ENCODE data around the gene LRRC4C. TPM values are rescaled to one million over a fixed set of nuclear protein-coding genes. Genes with fewer than 3 reads are reported as not detected.

Gene LRRC4C
- total RNA-seq, 2 donors from 2014 or later = 0.42 TPM; not detected in 1

DNA sequence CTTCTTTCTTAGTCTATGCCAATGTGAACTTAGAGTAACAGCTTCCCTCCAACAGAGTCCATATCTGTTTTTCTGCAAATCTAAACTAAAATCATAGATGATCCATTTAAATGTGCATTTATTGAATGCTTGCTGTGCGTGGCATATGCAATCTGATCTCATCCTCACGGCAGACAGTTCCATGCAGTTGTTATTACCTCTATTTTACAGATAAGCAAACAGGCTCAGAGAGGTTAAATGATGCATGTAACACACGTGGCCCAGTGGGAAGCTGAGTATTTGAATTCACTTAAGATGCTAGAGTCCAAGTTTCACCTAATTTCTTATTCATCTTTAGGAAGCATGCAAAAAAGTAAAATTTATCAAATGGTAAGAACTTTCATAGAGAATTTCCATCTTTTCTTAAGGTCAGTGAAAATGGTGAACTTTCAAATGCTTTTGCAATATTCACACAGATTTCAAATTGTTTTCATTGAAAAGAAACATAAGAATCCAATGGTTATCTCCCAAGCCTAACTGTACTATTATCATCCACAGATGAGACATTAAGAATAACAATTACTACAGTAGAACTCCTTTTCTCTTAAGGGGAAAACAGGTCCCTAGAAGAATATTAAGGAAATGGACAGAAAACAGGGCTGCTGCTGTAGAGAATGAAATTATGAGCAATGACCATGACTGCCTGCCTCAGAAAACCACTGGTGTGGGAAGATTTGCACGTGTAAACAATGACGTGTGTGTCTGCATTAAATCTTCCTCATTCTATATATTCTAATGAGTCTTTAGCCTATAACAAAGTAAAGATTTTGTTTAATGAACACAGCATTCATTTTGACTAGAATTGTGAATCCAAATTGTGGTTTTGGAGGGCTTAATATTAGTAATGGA is 1171.3 kb downstream of the LRRC4C start:
- no peaks in the 10 kb centered on the region for H3K4me1 ChIP-seq
- intact Hi-C loops (cut with DNase I) = no loop called here
- H3K4me3 ChIP-seq = no peak overlapping the region
- DNase-seq = no peak
- no peaks in the 10 kb centered on the region for H3K36me3 ChIP-seq
- no peaks in the 10 kb centered on the region for H3K27me3 ChIP-seq
- H3K9me3 ChIP-seq = no peaks in the 10 kb centered on the region
- TF ChIP-seq, protein P1, sequence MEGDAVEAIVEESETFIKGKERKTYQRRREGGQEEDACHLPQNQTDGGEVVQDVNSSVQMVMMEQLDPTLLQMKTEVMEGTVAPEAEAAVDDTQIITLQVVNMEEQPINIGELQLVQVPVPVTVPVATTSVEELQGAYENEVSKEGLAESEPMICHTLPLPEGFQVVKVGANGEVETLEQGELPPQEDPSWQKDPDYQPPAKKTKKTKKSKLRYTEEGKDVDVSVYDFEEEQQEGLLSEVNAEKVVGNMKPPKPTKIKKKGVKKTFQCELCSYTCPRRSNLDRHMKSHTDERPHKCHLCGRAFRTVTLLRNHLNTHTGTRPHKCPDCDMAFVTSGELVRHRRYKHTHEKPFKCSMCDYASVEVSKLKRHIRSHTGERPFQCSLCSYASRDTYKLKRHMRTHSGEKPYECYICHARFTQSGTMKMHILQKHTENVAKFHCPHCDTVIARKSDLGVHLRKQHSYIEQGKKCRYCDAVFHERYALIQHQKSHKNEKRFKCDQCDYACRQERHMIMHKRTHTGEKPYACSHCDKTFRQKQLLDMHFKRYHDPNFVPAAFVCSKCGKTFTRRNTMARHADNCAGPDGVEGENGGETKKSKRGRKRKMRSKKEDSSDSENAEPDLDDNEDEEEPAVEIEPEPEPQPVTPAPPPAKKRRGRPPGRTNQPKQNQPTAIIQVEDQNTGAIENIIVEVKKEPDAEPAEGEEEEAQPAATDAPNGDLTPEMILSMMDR (IDR thresholded peaks at IDR 0.05) = no peak
- H3K9ac ChIP-seq (ENCODE audit: low read depth in 2 of 2, low read length in 2 of 2) = no peak overlapping the region
- H3K27ac ChIP-seq = no peak overlapping the region

DNA sequence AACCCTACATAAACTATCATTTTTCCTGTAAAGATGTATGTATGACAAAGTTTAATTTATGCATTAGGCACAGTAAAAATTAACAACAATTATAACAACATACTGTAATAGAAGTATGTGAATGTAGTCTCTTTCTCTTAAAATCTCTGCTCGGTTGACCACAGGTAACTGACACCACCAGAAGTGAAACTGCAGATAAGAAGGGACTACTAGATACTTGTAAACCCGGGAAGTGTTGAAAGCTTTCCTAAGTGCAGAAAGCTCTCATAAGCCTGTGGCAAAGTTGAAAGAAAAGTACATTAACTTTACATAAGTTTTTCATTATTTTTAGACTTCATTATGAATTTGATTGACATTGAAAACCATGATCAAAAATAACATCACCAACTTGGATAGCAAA is 1173.3 kb downstream of the LRRC4C start:
- no peaks in the 10 kb centered on the region for H3K9me3 ChIP-seq
- intact Hi-C loops (cut with DNase I) = no loop called here
- H3K4me1 ChIP-seq = no peaks in the 10 kb centered on the region
- H3K27ac ChIP-seq = no peak overlapping the region
- no peak overlapping the region for H3K9ac ChIP-seq (ENCODE audit: low read depth in 2 of 2, low read length in 2 of 2)
- H3K36me3 ChIP-seq = no peaks in the 10 kb centered on the region
- H3K27me3 ChIP-seq = no peaks in the 10 kb centered on the region
- TF ChIP-seq, protein P1 (IDR thresholded peaks at IDR 0.05) = no peak
- DNase-seq = no peak
- H3K4me3 ChIP-seq = no peak overlapping the region

DNA sequence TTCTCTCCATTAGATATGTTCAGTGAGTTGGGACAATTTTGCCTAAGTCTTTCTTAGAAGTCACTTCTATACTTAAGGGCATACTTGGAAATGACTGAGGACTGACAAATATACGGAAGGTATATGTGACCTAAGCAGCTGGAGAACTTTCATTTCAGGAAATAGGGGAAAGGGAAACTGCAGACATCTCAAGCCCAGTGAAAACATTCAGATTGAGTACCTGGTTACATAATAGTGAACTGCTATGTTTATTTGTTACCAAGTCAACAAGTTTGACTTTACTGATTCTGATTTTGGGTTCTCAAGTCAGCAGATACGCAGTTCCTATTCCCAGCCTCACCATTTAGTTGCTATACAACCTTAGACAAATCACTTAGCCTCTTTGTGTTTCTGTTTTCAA is 1173.9 kb downstream of the LRRC4C start:
- Histone ChIP-seq H3K36me3 (no peaks in the 10 kb centered on the region), H3K9me3 (no peaks in the 10 kb centered on the region), H3K9ac (ENCODE audit: low read depth in 2 of 2, low read length in 2 of 2) (no peak overlapping the region), H3K4me1 (no peaks in the 10 kb centered on the region), H3K4me3 (no peak overlapping the region), H3K27ac (no peak overlapping the region), H3K27me3 (no peaks in the 10 kb centered on the region)
- TF ChIP-seq, protein P1 (IDR thresholded peaks at IDR 0.05) = no peak
- no peak for DNase-seq
- intact Hi-C loops (cut with DNase I) = no loop called here

DNA sequence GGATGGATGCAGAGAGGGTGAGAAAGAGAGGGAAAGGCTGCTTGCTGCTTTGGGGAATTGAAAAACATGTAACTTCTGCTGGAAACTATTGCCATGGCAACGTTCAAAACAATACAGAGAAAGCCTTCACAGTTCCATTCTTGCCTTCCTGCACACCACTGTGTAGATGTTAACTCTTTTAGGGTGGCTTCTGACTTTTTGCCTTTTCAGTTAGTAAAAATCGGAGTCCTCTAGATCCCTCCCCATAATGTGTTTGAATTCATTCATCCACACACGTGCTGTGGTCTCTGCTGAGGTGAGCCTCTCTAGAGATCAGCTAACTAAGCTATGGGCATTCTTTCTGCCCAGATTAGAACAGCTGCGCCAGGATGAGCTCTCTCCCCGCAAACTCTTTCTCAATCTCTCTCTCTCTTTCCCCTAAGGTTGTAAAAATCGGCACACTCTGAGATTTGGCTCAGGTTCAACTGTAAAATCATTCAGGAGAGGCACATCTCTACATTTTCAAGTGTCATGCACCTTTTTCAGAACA is 1178.3 kb downstream of the LRRC4C start:
- DNase-seq = no peak
- Histone ChIP-seq H3K4me1 (no peaks in the 10 kb centered on the region), H3K4me3 (no peak overlapping the region), H3K36me3 (no peaks in the 10 kb centered on the region), H3K27me3 (no peaks in the 10 kb centered on the region), H3K9me3 (no peaks in the 10 kb centered on the region), H3K27ac (no peak overlapping the region), H3K9ac (ENCODE audit: low read depth in 2 of 2, low read length in 2 of 2) (no peak overlapping the region)
- TF ChIP-seq, protein P1 (IDR thresholded peaks at IDR 0.05) = no peak
- intact Hi-C loops (cut with DNase I) = no loop called here

DNA sequence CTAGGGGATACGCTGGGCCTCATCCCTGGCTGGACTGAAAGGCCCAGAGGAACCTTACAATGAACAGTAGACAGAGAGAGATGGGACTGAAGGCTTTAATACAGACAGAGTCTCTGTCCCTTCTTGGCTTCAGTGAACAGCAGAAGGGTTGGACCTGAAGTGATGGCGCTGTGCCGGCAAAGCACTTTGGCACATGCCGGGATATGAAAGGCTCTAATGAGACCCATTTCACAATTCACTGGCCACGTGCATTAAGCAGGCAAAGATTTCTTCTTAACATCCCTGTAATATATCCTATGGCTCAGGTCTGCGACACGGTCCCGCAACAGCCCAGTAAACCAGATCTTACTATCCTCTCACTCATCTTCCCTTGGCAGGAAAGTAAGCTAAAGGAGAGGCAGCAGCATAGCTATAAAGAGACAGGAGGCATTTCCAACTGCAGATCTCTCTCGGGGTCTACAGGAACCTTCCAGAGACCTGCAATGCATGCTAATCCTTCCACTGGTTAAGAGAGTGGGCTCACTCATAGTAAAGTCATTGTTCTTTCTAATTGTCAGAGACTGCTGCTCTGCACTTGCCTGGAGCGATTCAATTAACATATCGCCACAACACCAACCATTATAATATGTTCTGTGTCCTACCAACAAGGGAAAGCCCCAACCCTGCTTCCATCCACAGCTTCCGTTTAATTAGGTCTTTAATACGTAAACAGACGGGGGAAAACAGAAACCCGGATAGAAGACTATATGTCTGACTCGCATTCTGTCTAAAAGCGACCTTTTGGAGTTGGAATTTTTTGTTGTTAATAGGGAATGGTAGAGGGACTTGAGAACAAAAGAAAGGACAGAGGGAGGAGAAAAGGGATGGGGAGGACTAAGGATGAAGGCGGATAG is 1179.0 kb downstream of the LRRC4C start:
- Histone ChIP-seq H3K36me3 (no peaks in the 10 kb centered on the region), H3K9me3 (no peaks in the 10 kb centered on the region), H3K9ac (ENCODE audit: low read depth in 2 of 2, low read length in 2 of 2) (no peak overlapping the region), H3K27ac (no peak overlapping the region), H3K27me3 (no peaks in the 10 kb centered on the region), H3K4me1 (no peaks in the 10 kb centered on the region), H3K4me3 (no peak overlapping the region)
- DNase-seq = no peak
- intact Hi-C loops (cut with DNase I) = no loop called here
- TF ChIP-seq, protein P1 (IDR thresholded peaks at IDR 0.05) = no peak
